NCI-H82 treated with DMSO at 0.1 percent for 48 hours (cell line): ENCODE results near the gene CDC34.

Experiments used
- DNase-seq: peaks from one replicate; lab custom pipeline; 2025; ENCODE audit not compliant: unreplicated experiment; lab: John Stamatoyannopoulos, UW

Gene CDC34

DNA sequence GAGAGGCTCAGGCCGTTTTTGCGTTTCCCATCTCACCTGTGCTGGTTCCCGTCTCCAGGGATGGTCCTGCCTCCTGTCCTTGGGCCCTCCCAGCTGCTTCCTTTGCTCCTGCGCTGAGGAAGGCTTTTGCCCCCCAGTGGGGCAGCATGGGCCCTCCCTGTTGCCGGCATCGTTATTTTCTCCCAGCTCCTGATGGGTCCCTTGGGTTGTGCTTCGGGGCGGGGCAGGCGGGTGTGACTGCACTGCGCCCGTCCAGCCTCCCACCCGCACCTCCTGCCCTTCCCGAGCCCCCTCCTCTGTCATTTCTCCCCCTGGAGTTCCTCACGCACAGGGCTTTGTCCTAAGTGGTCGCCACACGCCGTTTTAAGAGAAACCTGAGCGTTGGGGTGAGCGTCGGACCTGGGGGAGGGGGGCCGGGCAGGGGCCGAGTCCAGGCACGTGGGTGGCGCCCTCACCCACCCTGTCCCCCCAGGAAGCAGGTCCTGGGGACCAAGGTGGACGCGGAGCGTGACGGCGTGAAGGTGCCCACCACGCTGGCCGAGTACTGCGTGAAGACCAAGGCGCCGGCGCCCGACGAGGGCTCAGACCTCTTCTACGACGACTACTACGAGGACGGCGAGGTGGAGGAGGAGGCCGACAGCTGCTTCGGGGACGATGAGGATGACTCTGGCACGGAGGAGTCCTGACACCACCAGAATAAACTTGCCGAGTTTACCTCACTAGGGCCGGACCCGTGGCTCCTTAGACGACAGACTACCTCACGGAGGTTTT lies 9.5 kb downstream of the CDC34 start:
- DNase-seq, result no peak

DNA sequence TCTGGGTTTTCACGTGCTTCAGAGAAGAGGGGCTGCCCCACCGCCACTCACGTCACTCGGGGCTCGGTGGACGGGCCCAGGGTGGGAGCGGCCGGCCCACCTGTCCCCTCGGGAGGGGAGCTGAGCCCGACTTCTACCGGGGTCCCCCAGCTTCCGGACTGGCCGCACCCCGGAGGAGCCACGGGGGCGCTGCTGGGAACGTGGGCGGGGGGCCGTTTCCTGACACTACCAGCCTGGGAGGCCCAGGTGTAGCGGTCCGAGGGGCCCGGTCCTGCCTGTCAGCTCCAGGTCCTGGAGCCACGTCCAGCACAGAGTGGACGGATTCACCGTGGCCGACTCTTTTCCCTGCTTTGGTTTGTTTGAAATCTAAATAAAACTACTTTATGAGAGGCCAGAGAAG lies 10.1 kb downstream of the CDC34 start:
- DNase-seq, result no peak

DNA sequence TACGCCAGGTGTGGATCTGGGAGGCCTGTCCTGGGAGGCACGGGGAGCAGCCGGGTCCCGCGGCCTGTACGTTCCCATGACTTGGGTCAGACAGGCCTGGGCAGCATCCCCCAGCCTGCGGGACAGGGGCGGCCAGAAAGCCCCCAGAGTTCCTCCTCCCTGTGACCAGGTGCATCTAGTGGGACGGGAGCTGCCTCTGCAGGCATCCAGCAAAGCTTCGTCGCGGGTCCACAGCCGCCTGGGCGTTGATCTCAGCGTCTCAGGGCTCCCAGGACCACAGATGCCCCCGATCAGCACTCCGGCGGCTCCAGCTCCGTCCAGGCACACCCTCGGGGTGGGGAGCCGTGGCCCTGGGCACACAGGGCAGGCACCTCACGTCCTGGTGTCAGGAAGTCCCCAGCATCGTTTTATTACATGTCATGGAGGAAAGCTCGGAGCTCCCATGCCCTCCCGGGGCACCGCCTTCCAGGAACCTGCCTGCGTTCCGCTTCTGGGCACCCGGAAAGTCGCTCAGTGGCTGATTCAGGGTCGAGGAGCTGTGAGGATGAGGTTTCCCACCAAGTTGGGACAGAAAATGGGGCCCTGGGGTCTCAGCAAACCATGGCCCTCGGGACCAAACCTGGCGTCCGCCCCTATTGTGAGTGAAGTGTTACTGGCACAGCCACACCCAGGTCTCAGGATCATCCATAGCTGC lies 10.8 kb downstream of the CDC34 start:
- DNase-seq, result no peak

DNA sequence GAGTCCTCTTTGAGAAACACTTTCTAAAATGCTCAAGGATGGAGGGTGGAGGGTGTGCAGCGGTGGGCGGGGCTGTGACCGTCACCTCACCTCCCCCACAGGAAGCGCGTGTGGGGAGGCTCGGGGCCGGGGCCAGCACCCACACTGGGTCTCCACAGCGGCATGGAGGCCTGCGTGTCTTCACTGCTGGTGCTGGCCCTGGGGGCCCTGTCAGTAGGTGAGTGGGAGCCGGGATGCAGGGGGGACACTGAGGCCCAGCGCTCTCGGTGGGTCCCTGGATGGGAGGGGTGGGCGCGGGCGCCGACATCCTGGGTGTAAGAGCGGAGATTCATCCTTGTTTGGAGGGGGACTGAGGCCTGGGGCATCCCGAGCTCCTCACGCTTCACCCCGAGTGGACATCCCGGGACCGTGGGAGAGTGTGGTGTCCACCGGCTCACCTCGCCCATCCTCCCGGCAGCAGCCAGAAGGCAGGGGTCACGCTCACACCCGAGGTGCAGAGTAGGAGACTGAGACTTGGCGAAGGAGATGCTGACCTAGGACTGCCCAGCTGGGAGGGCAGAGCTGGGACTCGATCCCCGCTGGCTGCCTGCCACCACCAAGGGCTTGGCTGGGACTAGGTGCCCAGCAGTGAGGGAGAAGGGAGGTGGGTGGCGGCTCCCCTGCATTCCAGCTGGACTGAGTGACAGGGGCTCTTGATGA lies 12.5 kb downstream of the CDC34 start, which contains the start of gene GZMM:
TSS of gene GZMM (plus strand) at position 144 of the 699 bp plus-strand sequence. CDS start at position 163, 19 bp downstream.
- DNase-seq, result no peak

DNA sequence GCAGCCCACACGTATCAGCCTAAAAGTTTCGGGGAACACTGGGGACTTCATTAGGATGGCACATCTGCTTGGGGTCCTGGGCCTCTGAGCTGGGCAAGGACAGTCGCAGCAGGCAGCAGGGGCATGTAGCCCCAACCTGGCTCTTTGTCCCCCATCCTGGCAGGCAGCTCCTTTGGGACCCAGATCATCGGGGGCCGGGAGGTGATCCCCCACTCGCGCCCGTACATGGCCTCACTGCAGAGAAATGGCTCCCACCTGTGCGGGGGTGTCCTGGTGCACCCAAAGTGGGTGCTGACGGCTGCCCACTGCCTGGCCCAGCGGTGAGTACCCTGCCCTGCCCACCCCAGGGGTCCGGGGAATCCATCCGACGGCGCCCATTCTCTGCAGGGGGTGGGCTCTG lies 15.6 kb downstream of the CDC34 start:
- no peak for DNase-seq

DNA sequence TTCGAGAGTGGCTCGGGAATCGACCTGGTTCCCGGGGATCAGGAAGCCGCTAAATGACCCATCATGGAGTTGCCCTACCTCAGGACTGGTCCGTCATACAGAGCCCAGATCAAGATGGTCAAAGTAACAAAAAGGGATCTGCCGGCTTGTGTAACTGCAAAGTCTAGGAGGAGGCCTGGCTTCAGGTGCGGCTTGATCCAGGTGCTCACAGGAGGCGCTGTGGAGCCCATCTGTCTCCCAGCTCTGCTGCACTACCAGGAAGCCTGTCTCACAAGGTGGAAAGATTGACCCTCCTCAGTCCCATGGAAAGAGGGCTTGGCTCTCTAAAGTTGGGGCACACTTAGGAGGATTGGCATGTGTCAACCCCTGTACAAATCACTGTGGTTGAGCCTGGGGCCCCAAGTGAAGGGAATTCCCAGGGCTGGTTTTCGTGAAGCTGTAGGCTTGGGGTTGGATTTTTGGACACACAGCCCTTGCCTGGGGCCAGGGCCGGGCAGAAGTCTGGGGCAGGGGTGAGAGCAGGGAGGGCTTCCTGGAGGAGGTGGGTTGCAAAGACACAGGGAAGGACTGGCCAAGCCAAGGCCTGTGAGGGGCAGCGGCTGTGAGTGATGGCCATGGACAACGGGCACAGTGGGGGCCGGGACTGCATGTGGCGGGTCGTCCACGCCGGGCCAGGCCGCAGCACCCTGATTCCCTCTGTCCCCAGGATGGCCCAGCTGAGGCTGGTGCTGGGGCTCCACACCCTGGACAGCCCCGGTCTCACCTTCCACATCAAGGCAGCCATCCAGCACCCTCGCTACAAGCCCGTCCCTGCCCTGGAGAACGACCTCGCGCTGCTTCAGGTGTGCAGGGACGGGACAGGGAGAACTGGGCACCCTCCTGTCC lies 16.5 kb downstream of the CDC34 start:
- no peak for DNase-seq

DNA sequence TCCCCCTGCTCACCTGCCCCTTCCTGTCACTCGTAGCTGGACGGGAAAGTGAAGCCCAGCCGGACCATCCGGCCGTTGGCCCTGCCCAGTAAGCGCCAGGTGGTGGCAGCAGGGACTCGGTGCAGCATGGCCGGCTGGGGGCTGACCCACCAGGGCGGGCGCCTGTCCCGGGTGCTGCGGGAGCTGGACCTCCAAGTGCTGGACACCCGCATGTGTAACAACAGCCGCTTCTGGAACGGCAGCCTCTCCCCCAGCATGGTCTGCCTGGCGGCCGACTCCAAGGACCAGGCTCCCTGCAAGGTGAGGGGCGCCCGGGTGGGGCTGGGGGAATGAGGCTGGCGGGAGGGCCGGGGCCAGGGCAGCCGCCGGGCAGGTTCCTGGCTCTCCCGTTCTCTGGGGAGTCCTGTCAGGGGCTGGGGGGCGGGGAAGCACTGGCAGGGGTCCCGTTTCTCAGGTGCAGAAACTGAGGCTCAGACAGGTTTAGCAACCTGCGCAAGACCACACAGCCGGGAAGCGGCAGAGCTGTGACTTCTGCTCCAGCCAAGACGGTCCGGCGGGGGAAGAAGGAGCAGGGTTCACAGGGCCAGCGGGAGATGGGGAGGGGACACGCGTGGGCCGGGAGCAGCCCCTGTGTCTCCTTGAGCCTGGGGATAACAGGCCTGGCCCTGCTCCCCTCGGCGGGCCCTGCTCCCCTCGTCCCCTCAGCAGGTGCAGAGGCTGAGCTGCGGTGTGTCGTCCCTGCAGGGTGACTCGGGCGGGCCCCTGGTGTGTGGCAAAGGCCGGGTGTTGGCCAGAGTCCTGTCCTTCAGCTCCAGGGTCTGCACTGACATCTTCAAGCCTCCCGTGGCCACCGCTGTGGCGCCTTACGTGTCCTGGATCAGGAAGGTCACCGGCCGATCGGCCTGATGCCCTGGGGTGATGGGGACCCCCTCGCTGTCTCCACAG lies 17.6 kb downstream of the CDC34 start:
- DNase-seq, result no peak

DNA sequence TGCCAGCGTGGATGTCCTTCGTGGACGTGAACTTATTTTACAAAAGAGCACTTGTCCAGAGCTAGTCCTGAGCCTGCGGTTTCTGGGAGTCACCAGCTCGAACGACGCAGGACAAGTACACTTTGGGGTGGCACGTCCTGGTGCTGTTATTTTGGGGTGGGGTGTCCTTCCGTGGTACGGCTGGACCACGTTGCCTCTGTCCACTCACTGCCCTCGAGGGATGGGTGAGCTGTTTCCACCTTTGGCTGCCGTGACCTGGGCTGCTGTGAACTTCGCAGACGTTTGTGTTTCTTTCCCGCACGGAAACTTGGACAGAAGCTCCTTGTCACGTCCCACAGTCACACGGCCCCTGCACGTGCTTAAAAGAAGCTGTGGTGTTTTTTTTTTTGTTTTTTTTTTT lies 23.3 kb downstream of the CDC34 start:
- no peak for DNase-seq

DNA sequence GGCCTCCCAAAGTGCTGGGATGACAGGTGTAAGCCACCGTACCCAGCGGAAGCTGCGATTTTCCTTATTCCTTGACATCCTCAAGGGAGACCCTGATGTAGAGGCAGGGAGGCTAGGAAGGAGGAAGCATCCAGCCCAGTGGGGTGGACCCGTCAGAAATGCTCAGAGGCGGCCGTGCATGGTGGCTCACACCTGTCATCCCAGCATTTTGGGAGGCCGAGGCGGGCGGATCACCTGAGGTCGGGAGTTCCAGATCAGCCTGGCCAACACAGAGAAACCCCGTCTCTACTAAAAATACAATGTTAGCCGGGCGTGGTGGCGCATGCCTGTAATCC lies 23.9 kb downstream of the CDC34 start:
- no peak for DNase-seq

DNA sequence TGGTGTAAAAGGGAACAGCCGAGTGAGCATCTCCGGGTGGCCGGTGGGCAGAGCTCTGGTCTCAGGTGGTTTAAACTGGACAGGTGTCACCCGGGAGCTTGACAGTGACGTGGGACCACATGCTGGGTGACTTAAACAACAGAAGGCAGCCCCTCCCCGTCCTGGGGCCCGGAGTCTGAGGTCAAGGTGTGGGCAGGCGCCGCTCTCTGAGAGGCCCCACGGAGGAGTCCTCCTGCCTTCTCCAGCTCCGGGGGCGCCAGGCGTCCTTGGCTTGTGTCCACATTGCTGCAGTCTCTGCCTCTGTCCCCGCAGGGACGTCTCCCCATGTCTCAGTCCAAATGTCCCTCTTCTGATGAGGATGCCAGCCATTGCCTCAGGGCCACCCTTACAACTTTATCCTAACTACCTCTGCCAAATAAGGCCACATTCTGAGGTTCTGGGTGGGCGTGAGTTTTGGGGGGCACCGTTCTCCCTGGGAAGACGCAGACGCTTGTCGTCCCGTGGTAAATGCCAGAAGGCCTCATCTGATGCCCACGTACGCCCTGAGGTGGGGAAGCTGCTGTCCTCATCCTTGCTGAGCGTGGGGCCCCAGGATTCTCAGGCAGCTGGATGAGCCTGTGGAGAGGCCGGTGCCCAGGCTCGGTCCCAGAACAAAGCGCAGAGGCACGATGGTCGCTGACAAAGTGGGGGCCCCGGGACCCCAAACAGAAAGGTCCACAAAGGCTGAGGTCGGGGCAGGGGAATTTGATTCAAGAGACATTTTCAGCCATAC lies 25.2 kb downstream of the CDC34 start:
- no peak for DNase-seq

DNA sequence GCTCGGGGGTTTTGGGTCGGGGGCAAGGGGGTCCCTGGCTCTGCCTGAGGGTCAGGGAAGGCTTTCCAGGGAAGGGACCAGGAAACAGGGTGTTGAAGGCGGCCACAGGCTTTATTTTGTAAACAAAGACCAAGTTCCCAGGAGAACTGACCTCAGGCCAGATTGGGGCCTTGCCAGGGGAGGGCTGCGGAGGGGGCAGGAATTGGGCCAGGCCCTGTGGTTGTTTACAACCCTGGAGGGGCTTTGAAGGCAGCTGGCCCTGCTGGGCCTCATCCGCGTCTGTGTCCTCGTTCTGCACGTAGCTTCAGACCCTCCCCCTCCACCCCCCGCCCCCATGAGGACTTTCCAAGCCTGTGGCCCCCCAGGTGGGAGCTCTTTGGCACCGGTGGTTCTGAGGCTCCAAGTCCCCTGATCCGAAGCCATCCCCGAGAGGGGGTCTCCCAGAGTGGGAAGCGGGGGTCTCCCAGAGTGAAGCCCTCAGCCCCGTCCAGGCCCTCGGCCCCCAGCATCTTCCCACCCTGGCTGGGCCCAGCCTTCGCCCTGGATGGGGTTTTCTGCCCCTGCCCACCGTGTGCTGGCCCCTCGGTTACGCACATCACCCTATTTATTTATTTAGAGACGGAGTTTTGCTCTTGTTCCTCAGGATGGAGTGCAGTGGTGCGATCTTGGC lies 27.3 kb downstream of the CDC34 start:
- DNase-seq, result no peak

DNA sequence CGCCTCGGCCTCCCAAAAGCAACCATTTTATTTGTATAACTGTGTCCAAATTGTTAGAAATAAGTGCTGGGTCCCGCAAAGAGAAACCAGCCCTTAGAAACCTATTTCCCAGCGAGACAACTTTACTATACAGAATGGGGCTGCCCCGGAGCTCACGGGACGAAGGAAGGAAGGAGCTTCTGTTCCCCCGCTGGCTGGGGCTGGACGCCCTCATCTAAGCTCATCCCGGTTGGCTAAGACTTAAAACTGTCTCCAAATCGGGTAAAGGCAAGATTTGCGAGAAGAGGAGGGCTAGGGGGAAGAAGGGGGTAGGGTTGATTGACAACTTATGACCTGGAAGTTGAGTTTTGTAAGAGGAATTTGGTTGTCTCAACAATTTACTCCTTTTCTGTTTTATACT lies 28.6 kb downstream of the CDC34 start:
- no peak for DNase-seq

DNA sequence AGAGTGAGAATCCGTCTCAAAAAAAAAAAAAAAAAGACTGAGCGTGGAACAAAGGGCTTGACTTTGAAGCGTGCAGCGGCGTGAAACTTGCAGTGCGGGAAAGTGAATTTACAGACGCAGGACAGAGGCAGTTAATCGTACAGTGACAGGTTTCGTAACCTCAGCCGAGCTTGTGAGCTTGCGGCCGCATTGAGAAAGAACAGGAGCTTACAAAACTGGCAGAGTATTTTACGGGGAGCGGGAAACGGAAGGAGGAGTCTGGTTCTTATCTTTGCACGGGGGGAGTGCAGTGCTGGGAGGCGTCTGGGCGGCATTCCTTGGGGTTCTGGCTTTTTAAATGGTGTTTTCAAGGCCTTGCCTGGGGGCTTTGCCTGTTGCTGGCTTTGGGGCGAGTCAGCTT lies 34.8 kb downstream of the CDC34 start:
- no peak for DNase-seq

DNA sequence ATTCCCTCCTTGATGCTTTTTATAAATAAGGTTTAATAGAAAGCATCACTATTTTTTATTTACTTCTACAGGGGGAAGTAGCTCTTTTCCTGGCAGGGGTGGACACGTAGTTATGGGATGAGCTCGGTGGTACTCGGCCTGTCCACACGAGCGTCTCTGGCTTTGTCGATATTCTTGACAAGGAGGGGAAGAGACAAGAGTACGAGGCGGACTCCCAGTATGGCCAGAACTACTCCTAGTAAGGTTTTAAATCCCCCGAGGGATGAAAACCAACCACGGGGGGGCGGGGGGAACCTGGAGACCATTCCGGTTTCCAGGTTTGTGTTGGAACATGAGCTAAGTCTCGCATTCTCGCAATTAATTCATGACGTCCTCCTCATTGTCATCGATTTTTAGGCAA lies 35.3 kb downstream of the CDC34 start:
- DNase-seq, result no peak

DNA sequence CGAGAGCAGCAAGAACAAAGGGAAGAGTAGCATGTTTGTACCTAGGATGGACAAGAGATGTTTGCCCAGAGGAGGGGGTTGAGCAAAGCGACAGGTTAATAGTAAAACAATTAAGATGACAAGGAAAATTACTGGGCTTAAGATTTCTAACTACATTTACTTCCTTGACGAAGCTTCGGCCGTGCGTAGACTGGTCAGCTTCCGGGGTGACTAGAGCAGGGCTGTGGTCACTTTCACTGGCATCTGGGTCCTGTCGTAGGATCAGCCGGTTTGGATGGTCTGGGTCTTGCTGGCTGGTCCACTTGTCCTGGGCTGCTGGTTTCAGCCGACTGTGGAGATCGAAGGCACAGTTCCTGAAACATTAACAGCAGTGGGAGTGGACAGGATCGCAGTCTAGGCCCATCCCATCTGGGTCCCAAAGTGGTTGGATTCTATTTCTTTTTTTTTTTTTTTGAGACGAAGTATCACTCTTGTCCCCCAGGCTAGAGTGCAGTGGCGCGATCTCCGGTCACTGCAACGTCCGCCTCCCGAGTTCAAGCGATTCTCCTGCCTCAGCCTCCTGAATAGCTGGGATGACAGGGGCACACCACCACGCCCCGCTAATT lies 35.8 kb downstream of the CDC34 start:
- no peak for DNase-seq

DNA sequence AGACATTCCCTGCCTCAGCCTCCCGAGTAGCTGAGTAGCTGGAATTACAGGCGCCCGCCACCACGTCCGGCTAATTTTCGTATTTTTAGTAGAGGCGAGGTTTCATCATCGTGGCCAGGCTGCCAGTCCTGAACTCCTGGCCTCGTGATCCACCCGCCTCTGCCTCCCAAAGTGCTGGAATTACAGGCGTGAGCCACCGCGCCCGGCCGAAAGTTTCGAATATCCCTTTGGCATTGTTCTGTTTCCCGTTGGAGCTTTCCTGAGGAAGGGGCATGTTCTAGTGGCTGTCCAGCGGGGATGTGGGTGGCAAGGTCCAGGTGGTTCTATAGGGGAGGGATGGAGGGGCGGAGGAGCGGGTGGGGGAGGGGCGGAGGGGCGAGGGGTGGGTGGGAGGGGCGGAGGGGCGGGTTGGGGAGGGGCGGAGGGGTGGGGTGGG lies 38.7 kb downstream of the CDC34 start:
- DNase-seq, result no peak

DNA sequence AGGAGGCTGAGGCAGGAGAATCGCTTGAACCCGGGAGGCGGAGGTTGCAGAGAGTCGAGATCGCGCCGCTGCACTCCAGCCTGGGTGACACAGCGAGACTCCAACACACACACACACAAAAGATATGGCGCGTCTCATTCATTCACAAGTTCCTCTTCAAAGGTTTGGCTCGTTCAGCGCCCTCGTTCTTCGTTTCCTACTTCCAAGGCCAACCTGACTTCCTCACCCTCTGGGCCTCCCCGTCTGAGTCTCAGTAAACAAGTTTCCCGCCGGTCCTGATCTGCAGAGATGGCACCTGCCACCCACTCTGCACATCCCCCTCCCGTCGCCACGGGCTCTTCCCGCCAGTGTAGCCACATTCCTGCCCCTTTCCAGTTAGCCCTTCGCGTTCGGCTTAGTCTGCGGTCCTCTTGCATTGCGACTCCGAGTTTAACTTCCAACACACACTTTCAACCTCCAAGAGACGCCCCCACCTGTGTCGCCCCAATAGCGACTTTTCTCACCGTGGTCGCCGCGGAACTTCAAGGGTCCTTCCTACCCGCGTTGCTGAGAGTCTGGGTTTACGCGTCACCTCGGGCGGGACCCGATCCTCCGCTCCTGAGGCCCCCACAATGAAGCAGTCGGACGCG lies 39.5 kb downstream of the CDC34 start:
- DNase-seq, result peak; percentile 27

DNA sequence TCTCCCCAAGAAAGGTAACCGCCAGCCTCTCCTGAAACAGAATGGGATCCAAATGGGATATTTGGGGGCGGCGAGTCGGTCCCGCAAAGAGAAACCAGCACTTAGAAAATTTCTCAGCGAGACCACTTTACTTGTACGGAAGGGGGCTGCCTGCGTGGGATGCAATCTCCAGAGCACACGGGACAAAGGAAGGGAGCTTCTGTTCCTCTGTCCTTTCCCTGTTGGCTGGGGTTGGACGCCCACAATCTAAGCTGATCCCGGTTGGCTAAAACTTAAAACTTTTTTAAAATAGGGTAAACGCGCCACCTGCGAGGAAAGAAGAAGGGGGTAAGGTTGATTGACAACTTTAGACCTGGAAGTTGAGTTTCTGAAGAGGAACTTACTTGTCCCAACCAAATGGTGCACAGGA lies 40.0 kb downstream of the CDC34 start:
- DNase-seq, result no peak
